ENCODE data around the gene MYCBP2. TPM values are rescaled to one million over a fixed set of nuclear protein-coding genes. Genes with fewer than 3 reads are reported as not detected.

Gene MYCBP2
- total RNA-seq, 1 donor = 155 TPM

DNA sequence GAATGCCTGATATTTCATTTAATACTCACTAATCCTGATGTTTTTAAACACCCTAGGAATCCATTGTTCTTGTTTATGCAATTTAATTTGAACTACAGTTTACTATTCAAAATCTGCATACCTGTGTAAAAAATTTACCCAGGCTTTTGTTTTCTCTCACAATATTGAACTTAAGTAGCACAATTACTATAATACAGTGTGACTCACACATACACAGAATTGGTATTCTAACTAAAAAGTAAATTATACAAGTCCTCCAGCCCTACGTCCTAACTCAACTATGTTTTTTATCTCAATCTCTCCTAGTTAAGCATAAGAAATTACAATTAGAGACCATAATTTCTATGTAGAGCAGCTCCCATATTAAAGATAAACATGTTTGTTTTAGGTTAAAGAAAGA, 41.8 kb downstream of the MYCBP2 start:
- no peaks in the 10 kb centered on the region for H3K36me3 ChIP-seq (ENCODE audit: insufficient read depth, low read length)
- H3K27ac ChIP-seq (ENCODE audit: low read depth, low read length) = no peak overlapping the region
- H3K4me1 ChIP-seq (ENCODE audit: insufficient read depth, low read length) = no peaks in the 10 kb centered on the region
- DNase-seq (ENCODE audit: insufficient read length, low spot score, missing footprints) = no peak
- no peak for TF ChIP-seq CTCF (IDR thresholded peaks at IDR 0.05; ENCODE audit: extremely low read depth, low read depth, low read length)
- H3K79me2 ChIP-seq (ENCODE audit: insufficient read depth, low read length) = no peaks in the 10 kb centered on the region
- peaks cover 3% of the 10 kb centered on the region for H4K20me1 ChIP-seq (ENCODE audit: insufficient read depth, low read length)
- no peak overlapping the region for H3K4me2 ChIP-seq (ENCODE audit: insufficient read depth, low read length)
- no peaks in the 10 kb centered on the region for H3K27me3 ChIP-seq (ENCODE audit: insufficient read depth, low read length)
- H2AFZ ChIP-seq (ENCODE audit: low read length) = no peak overlapping the region
- H3K9me3 ChIP-seq (ENCODE audit: low read depth, low read length) = no peaks in the 10 kb centered on the region
- H3K4me3 ChIP-seq (ENCODE audit: insufficient read depth, low read length) = no peak overlapping the region

DNA sequence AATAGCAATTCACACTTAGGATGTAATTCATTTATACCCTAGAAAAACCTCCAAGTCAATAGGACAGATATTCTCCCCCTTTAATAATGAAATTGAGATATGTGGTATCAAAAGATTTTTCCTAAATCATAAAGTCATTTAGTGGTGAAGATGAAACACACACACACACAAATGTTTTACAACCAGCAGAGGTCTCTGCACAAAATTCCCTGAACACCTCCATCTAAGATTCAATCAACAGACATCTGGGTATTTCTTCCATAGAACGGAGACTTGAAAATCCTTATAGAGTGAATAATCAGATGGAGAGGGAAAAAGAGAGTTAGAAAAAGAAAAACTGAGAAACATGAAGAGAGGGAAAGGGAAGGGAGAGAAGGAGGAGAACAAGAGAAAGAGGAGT, 52.8 kb downstream of the MYCBP2 start:
- TF ChIP-seq CTCF (IDR thresholded peaks at IDR 0.05; ENCODE audit: extremely low read depth, low read depth, low read length) = no peak
- no peaks in the 10 kb centered on the region for H3K79me2 ChIP-seq (ENCODE audit: insufficient read depth, low read length)
- peaks cover 17% of the 10 kb centered on the region for H3K36me3 ChIP-seq (ENCODE audit: insufficient read depth, low read length)
- no peak overlapping the region for H3K4me2 ChIP-seq (ENCODE audit: insufficient read depth, low read length)
- H3K27me3 ChIP-seq (ENCODE audit: insufficient read depth, low read length) = no peaks in the 10 kb centered on the region
- H3K4me3 ChIP-seq (ENCODE audit: insufficient read depth, low read length) = no peak overlapping the region
- no peak for DNase-seq (ENCODE audit: insufficient read length, low spot score, missing footprints)
- no peaks in the 10 kb centered on the region for H4K20me1 ChIP-seq (ENCODE audit: insufficient read depth, low read length)
- H3K4me1 ChIP-seq (ENCODE audit: insufficient read depth, low read length) = no peaks in the 10 kb centered on the region
- no peak overlapping the region for H2AFZ ChIP-seq (ENCODE audit: low read length)
- H3K9me3 ChIP-seq (ENCODE audit: low read depth, low read length) = no peaks in the 10 kb centered on the region
- H3K27ac ChIP-seq (ENCODE audit: low read depth, low read length) = no peak overlapping the region

GRCh38 chr13:77269141-77269540, 57.8 kb downstream of the MYCBP2 start:
- Histone ChIP-seq H3K4me3 (ENCODE audit: insufficient read depth, low read length) (no peak overlapping the region), H3K4me1 (ENCODE audit: insufficient read depth, low read length) (no peaks in the 10 kb centered on the region), H3K9me3 (ENCODE audit: low read depth, low read length) (no peaks in the 10 kb centered on the region), H3K27ac (ENCODE audit: low read depth, low read length) (no peak overlapping the region), H3K36me3 (ENCODE audit: insufficient read depth, low read length) (peaks cover 19% of the 10 kb centered on the region), H3K27me3 (ENCODE audit: insufficient read depth, low read length) (no peaks in the 10 kb centered on the region), H3K79me2 (ENCODE audit: insufficient read depth, low read length) (no peaks in the 10 kb centered on the region), H2AFZ (ENCODE audit: low read length) (no peak overlapping the region), H4K20me1 (ENCODE audit: insufficient read depth, low read length) (no peaks in the 10 kb centered on the region), H3K4me2 (ENCODE audit: insufficient read depth, low read length) (no peak overlapping the region)
- TF ChIP-seq CTCF (IDR thresholded peaks at IDR 0.05; ENCODE audit: extremely low read depth, low read depth, low read length) = no peak
- DNase-seq (ENCODE audit: insufficient read length, low spot score, missing footprints) = no peak

GRCh38 chr13:77267362-77267761, 59.5 kb downstream of the MYCBP2 start:
- no peaks in the 10 kb centered on the region for H3K79me2 ChIP-seq (ENCODE audit: insufficient read depth, low read length)
- no peak for DNase-seq (ENCODE audit: insufficient read length, low spot score, missing footprints)
- H3K36me3 ChIP-seq (ENCODE audit: insufficient read depth, low read length) = peaks cover 14% of the 10 kb centered on the region
- no peak overlapping the region for H3K27ac ChIP-seq (ENCODE audit: low read depth, low read length)
- H4K20me1 ChIP-seq (ENCODE audit: insufficient read depth, low read length) = no peaks in the 10 kb centered on the region
- H3K4me3 ChIP-seq (ENCODE audit: insufficient read depth, low read length) = no peak overlapping the region
- H3K4me1 ChIP-seq (ENCODE audit: insufficient read depth, low read length) = no peaks in the 10 kb centered on the region
- no peaks in the 10 kb centered on the region for H3K9me3 ChIP-seq (ENCODE audit: low read depth, low read length)
- H2AFZ ChIP-seq (ENCODE audit: low read length) = no peak overlapping the region
- H3K4me2 ChIP-seq (ENCODE audit: insufficient read depth, low read length) = no peak overlapping the region
- TF ChIP-seq CTCF (IDR thresholded peaks at IDR 0.05; ENCODE audit: extremely low read depth, low read depth, low read length) = no peak
- H3K27me3 ChIP-seq (ENCODE audit: insufficient read depth, low read length) = no peaks in the 10 kb centered on the region

Measured in osteoblast (primary cell).